HepG2 (cell line): ENCODE data around the gene POLR3E. TPM values are rescaled to one million over a fixed set of nuclear protein-coding genes. Genes with fewer than 3 reads are reported as not detected.
A peak's percentile ranks its signal among the peaks of the same experiment; 100 is the strongest.

Source experiments
- CBX5 ChIP-seq: sonication (generic); formaldehyde crosslinking; IDR thresholded peaks from 2 replicates; pipeline ENCODE4 v1.4.0; 2020; ENCODE audit warnings: missing genetic modification reagents, borderline replicate concordance
- CREM ChIP-seq, 2 experiments: sonication (generic) in 1 of 2; formaldehyde crosslinking in 1 of 2; IDR thresholded peaks; 2 replicates each; pipeline versions ENCODE4 v1.4.0 to v1.6.1; 2016 to 2020; ENCODE audit warnings: antibody characterized with exemption in 1 of 2, mild to moderate bottlenecking in 1 of 2, missing genetic modification reagents in 1 of 2
- EHMT2 ChIP-seq: fragments of 200-600 bp; sonication (generic); IDR thresholded peaks from 2 replicates; pipeline ENCODE4 v1.7.0; 2017; ENCODE audit warnings: antibody characterized with exemption, low read depth, low read length, borderline replicate concordance
- FOXA3 ChIP-seq: IDR thresholded peaks from 2 replicates; pipeline ENCODE4 v1.6.1; 2016; ENCODE audit warnings: missing genetic modification reagents, missing compliant biosample characterization
- NPAS2 ChIP-seq: sonication (generic); formaldehyde crosslinking; IDR thresholded peaks from 2 replicates; pipeline ENCODE4 v1.8.0; 2022; ENCODE audit warnings: mild to moderate bottlenecking, missing genetic modification reagents, borderline replicate concordance
- NRL ChIP-seq: sonication (generic); formaldehyde crosslinking; IDR thresholded peaks from 2 replicates; pipeline ENCODE4 v1.5.0; 2020; ENCODE audit warnings: missing genetic modification reagents, mild to moderate bottlenecking, moderate library complexity, borderline replicate concordance
- RBFOX2 ChIP-seq: fragments of 200-400 bp; formaldehyde crosslinking; IDR thresholded peaks from 2 replicates; pipeline ENCODE4 v1.6.1; 2017; ENCODE audit warnings: low read depth, mild to moderate bottlenecking, low read length
- SNAPC2 ChIP-seq: sonication (generic); formaldehyde crosslinking; IDR thresholded peaks from 2 replicates; pipeline ENCODE4 v1.8.1; 2022; ENCODE audit warnings: mild to moderate bottlenecking, missing genetic modification reagents
- SP140L ChIP-seq: sonication (generic); formaldehyde crosslinking; IDR thresholded peaks from 2 replicates; pipeline ENCODE4 v1.4.0; 2020; ENCODE audit warnings: missing genetic modification reagents, borderline replicate concordance
- THAP9 ChIP-seq: sonication (generic); formaldehyde crosslinking; IDR thresholded peaks from 2 replicates; pipeline ENCODE4; 2020; ENCODE audit warnings: missing genetic modification reagents, mild to moderate bottlenecking, borderline replicate concordance
- TSC22D2 ChIP-seq: sonication (generic); formaldehyde crosslinking; IDR thresholded peaks from 2 replicates; pipeline ENCODE4 v1.5.1; 2020; ENCODE audit warnings: missing genetic modification reagents, mild to moderate bottlenecking, borderline replicate concordance
- UBTF ChIP-seq: sonication (generic); formaldehyde crosslinking; IDR thresholded peaks from 2 replicates; pipeline ENCODE4 v1.4.0; 2020; ENCODE audit warnings: mild to moderate bottlenecking, missing genetic modification reagents
- ZNF121 ChIP-seq: sonication (generic); formaldehyde crosslinking; IDR thresholded peaks from 2 replicates; pipeline ENCODE4 v1.5.0; 2020; ENCODE audit warnings: mild to moderate bottlenecking, missing genetic modification reagents
- ZNF124 ChIP-seq: sonication (generic); formaldehyde crosslinking; IDR thresholded peaks from 2 replicates; pipeline ENCODE4 v1.4.0; 2020; ENCODE audit warnings: missing genetic modification reagents
- ZNF225 ChIP-seq: sonication (generic); formaldehyde crosslinking; IDR thresholded peaks from 2 replicates; pipeline ENCODE4 v1.4.0; 2020; ENCODE audit warnings: mild to moderate bottlenecking, missing genetic modification reagents
- ZNF264 ChIP-seq: sonication (generic); formaldehyde crosslinking; IDR thresholded peaks from 2 replicates; pipeline ENCODE4 v1.4.0; 2020; ENCODE audit warnings: missing genetic modification reagents
- ZNF331 ChIP-seq: sonication (generic); formaldehyde crosslinking; IDR thresholded peaks from 2 replicates; pipeline ENCODE4 v1.4.0; 2020; ENCODE audit warnings: missing genetic modification reagents
- ZNF563 ChIP-seq: sonication (generic); formaldehyde crosslinking; IDR thresholded peaks from 2 replicates; pipeline ENCODE4 v1.8.0; 2022; ENCODE audit warnings: mild to moderate bottlenecking, moderate library complexity, missing genetic modification reagents
- ZNF598 ChIP-seq: sonication (generic); formaldehyde crosslinking; IDR thresholded peaks from 2 replicates; pipeline ENCODE4 v1.5.1; 2020; ENCODE audit warnings: mild to moderate bottlenecking, missing genetic modification reagents, borderline replicate concordance
- ZNF674 ChIP-seq: sonication (generic); formaldehyde crosslinking; IDR thresholded peaks from 2 replicates; pipeline ENCODE4 v1.5.0; 2020; ENCODE audit warnings: low read depth, mild to moderate bottlenecking, missing genetic modification reagents
- ZNF788 ChIP-seq: sonication (generic); formaldehyde crosslinking; IDR thresholded peaks from 2 replicates; pipeline ENCODE4 v1.5.0; 2020; ENCODE audit warnings: mild to moderate bottlenecking, missing genetic modification reagents, borderline replicate concordance
- ZNF816 ChIP-seq: sonication (generic); formaldehyde crosslinking; IDR thresholded peaks from 2 replicates; pipeline ENCODE4 v1.8.0; 2022; ENCODE audit warnings: missing genetic modification reagents, mild to moderate bottlenecking, borderline replicate concordance
- polyA plus RNA-seq, 8 experiments: library from polyadenylated mRNA; depleted of rRNA in 3 of 8; stranded (reverse) in 7 of 8; unstranded in 1 of 8; fragments of >200 nt; fragmentation: Illumina TruSeq in 4 of 8; extraction: Trizol in 4 of 8; gene quantifications; 2 replicates each; pipeline versions ENCODE4 v1.2.1 to v1.2.3, GENCODE V29; 2011 to 2016; ENCODE audit warnings: low read depth in 4 of 8, missing spikeins in 1 of 8, mixed read lengths in 1 of 8; ENCODE audit not compliant: insufficient read depth in 1 of 8
- total RNA-seq, 5 experiments: library from RNA; depleted of rRNA; stranded (reverse); fragments of >200 nt; fragmentation: Illumina TruSeq; extraction: Trizol; gene quantifications; 2 replicates each; pipeline ENCODE4 v1.2.3, GENCODE V29; 2016; ENCODE audit warnings: low read depth in 1 of 5
- TF ChIP-seq, protein P1 (sequence below): sonication (generic); formaldehyde crosslinking; IDR thresholded peaks from 2 replicates; pipeline ENCODE4 v1.4.0; 2020; ENCODE audit warnings: mild to moderate bottlenecking, missing genetic modification reagents

POLR3E gene
- total and polyA plus RNA-seq, 2 of the 13 experiments (the other 11 are each of a cell fraction or from before 2014, with no cell fraction given) = 135 to 262 TPM

- 0 out of 2 replicates have a peak, but pooled peaks have one; percentile 35 for TF ChIP-seq NPAS2 (CRISPR knock-in tag)
- TF ChIP-seq SNAPC2 (CRISPR knock-in tag) = no peak
- no peak for TF ChIP-seq SP140L (CRISPR knock-in tag)
- TF ChIP-seq ZNF816 (CRISPR knock-in tag) = no peak
- TF ChIP-seq ZNF674 (CRISPR knock-in tag) = no peak
- no peak for TF ChIP-seq ZNF788 (CRISPR knock-in tag)
- TF ChIP-seq UBTF (CRISPR knock-in tag) = peak; percentile 20; the same call in 1 of the 2 replicates
- peak; percentile 62; the same call in 1 of the 2 replicates for TF ChIP-seq TSC22D2 (CRISPR knock-in tag)
- TF ChIP-seq ZNF264 (CRISPR knock-in tag) = no peak
- TF ChIP-seq FOXA3 (CRISPR knock-in tag) = peak; percentile 50
- 0 out of 2 replicates have a peak, but pooled peaks have one; percentile 28 for TF ChIP-seq NRL
- TF ChIP-seq CREM (IDR thresholded peaks at IDR 0.05) = no peak
- TF ChIP-seq CREM (CRISPR knock-in tag; IDR thresholded peaks at IDR 0.05) = no peak
- TF ChIP-seq ZNF225 (CRISPR knock-in tag) = 0 out of 2 replicates have a peak, but pooled peaks have one; percentile 37
- no peak for TF ChIP-seq RBFOX2
- peak; percentile 34; the same call in 1 of the 2 replicates for TF ChIP-seq ZNF331 (CRISPR knock-in tag)
- TF ChIP-seq, protein P1, sequence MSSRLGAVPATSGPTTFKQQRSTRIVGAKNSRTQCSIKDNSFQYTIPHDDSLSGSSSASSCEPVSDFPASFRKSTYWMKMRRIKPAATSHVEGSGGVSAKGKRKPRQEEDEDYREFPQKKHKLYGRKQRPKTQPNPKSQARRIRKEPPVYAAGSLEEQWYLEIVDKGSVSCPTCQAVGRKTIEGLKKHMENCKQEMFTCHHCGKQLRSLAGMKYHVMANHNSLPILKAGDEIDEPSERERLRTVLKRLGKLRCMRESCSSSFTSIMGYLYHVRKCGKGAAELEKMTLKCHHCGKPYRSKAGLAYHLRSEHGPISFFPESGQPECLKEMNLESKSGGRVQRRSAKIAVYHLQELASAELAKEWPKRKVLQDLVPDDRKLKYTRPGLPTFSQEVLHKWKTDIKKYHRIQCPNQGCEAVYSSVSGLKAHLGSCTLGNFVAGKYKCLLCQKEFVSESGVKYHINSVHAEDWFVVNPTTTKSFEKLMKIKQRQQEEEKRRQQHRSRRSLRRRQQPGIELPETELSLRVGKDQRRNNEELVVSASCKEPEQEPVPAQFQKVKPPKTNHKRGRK = 0 out of 2 replicates have a peak, but pooled peaks have one; percentile 58
- no peak for TF ChIP-seq EHMT2
- TF ChIP-seq ZNF121 (CRISPR knock-in tag) = no peak
- 0 out of 2 replicates have a peak, but pooled peaks have one; percentile 57 for TF ChIP-seq ZNF124
- TF ChIP-seq ZNF563 = no peak
- TF ChIP-seq CBX5 (CRISPR knock-in tag) = 0 out of 2 replicates have a peak, but pooled peaks have one; percentile 19
- peak; percentile 48; the same call in 1 of the 2 replicates for TF ChIP-seq THAP9 (CRISPR knock-in tag)
- peak; percentile 45; the same call in 1 of the 2 replicates for TF ChIP-seq ZNF598 (CRISPR knock-in tag)
Observed at GRCh38 chr16:22321340-22322001, 24.3 kb downstream of the POLR3E start (continued).
